ENCODE data around the gene CDH8.
"Not testable (repeated sequence)": the region's sequence is repeated elsewhere in the genome, so short reads cannot be mapped to it uniquely, and the experiment has no call there.

CDH8 gene

GRCh38 chr16:61770301-61770700, 265.9 kb downstream of the CDH8 start:
- DNase-seq, result no peak

GRCh38 chr16:61763991-61764390, 272.2 kb downstream of the CDH8 start:
- no peak for DNase-seq

- no peak for DNase-seq
Observed at GRCh38 chr16:61763013-61763412, 273.2 kb downstream of the CDH8 start.

- DNase-seq, result no peak
Observed at GRCh38 chr16:61730997-61731396, 305.2 kb downstream of the CDH8 start.

- DNase-seq, result no peak
Observed at GRCh38 chr16:61726701-61727100, 309.5 kb downstream of the CDH8 start.

- no peak for DNase-seq
Observed at GRCh38 chr16:61726125-61726524, 310.1 kb downstream of the CDH8 start.

- DNase-seq, result no peak
Observed at GRCh38 chr16:61721544-61721943, 314.7 kb downstream of the CDH8 start.

- DNase-seq, result no peak
Observed at GRCh38 chr16:61715393-61715792, 320.8 kb downstream of the CDH8 start.

GRCh38 chr16:61713787-61714186, 322.5 kb downstream of the CDH8 start:
- no peak for DNase-seq

- DNase-seq, result not testable (repeated sequence)
Observed at GRCh38 chr16:61699640-61700039, 336.6 kb downstream of the CDH8 start.

- DNase-seq, result no peak
Observed at GRCh38 chr16:61684541-61684940, 351.7 kb downstream of the CDH8 start.

GRCh38 chr16:61681673-61682072, 354.6 kb downstream of the CDH8 start:
- DNase-seq, result no peak

- no peak for DNase-seq
Observed at GRCh38 chr16:61681124-61681523, 355.1 kb downstream of the CDH8 start.

- no peak for DNase-seq
Observed at GRCh38 chr16:61678182-61678581, 358.1 kb downstream of the CDH8 start.

GRCh38 chr16:61677776-61678175, 358.5 kb downstream of the CDH8 start:
- no peak for DNase-seq

- no peak for DNase-seq
Observed at GRCh38 chr16:61676740-61677139, 359.5 kb downstream of the CDH8 start.

- no peak for DNase-seq
Observed at GRCh38 chr16:61671161-61671560, 365.1 kb downstream of the CDH8 start.

GRCh38 chr16:61665512-61665911, 370.7 kb downstream of the CDH8 start:
- DNase-seq, result no peak

GRCh38 chr16:61659936-61660335, 376.3 kb downstream of the CDH8 start:
- no peak for DNase-seq

GRCh38 chr16:61654962-61655361, 381.3 kb downstream of the CDH8 start:
- no peak for DNase-seq

- DNase-seq, result no peak
Observed at GRCh38 chr16:61653544-61653943, 382.7 kb downstream of the CDH8 start.

GRCh38 chr16:61645561-61645960, 390.7 kb downstream of the CDH8 start:
- no peak for DNase-seq

- no peak for DNase-seq
Observed at GRCh38 chr16:61644736-61645135, 391.5 kb downstream of the CDH8 start.

GRCh38 chr16:61617219-61617783, 418.9 kb downstream of the CDH8 start:
- no peak for DNase-seq

GRCh38 chr16:61616088-61616487, 420.1 kb downstream of the CDH8 start:
- no peak for DNase-seq

Data from right kidney (tissue), 1 donor.